NCI-H1092 treated with DMSO at 0.1 percent for 48 hours (cell line): ENCODE measurements around the gene ALG13.
"Not testable (repeated sequence)": the region's sequence is repeated elsewhere in the genome, so short reads cannot be mapped to it uniquely, and the experiment has no call there.

Source experiments
- DNase-seq: peaks from one replicate; lab custom pipeline; 2025; lab: John Stamatoyannopoulos, UW

The ALG13 gene

GRCh38 chrX:111680988-111681779 lies at the start of gene ALG13:
Gene ALG13 (plus strand): TSS chrX:111681170. CDS start chrX:111681219, 49 bp downstream.
- DNase-seq, result peak; percentile 92

- DNase-seq, result no peak
Measured at GRCh38 chrX:111634823-111635729, 45.9 kb upstream of the ALG13 start.

- no peak for DNase-seq
Measured at GRCh38 chrX:111641969-111642368, 39.0 kb upstream of the ALG13 start.

- not testable (repeated sequence) for DNase-seq
Measured at GRCh38 chrX:111645165-111645564, 35.8 kb upstream of the ALG13 start.

GRCh38 chrX:111645607-111646006 lies 35.4 kb upstream of the ALG13 start:
- DNase-seq, result no peak

GRCh38 chrX:111646515-111646914 lies 34.5 kb upstream of the ALG13 start:
- DNase-seq, result no peak

GRCh38 chrX:111648802-111649201 lies 32.2 kb upstream of the ALG13 start:
- no peak for DNase-seq

GRCh38 chrX:111649638-111650037 lies 31.3 kb upstream of the ALG13 start:
- DNase-seq, result no peak

- no peak for DNase-seq
Measured at GRCh38 chrX:111650845-111651244, 30.1 kb upstream of the ALG13 start.

- DNase-seq, result no peak
Measured at GRCh38 chrX:111652719-111653118, 28.3 kb upstream of the ALG13 start.

- no peak for DNase-seq
Measured at GRCh38 chrX:111661241-111661640, 19.7 kb upstream of the ALG13 start.

- DNase-seq, result no peak
Measured at GRCh38 chrX:111662292-111662691, 18.7 kb upstream of the ALG13 start.

GRCh38 chrX:111671668-111672067 lies 9.3 kb upstream of the ALG13 start:
- no peak for DNase-seq

- no peak for DNase-seq
Measured at GRCh38 chrX:111687305-111687704, 6.3 kb downstream of the ALG13 start.

GRCh38 chrX:111695297-111695880 lies 14.4 kb downstream of the ALG13 start:
- no peak for DNase-seq

- no peak for DNase-seq
Measured at GRCh38 chrX:111719426-111720210, 38.6 kb downstream of the ALG13 start.

- DNase-seq, result no peak
Measured at GRCh38 chrX:111728096-111728495, 47.1 kb downstream of the ALG13 start.

- DNase-seq, result no peak
Measured at GRCh38 chrX:111731351-111731750, 50.4 kb downstream of the ALG13 start.

- no peak for DNase-seq
Measured at GRCh38 chrX:111736571-111736970, 55.6 kb downstream of the ALG13 start.

GRCh38 chrX:111742018-111742417 lies 61.0 kb downstream of the ALG13 start:
- no peak for DNase-seq

- no peak for DNase-seq
Measured at GRCh38 chrX:111743316-111743715, 62.3 kb downstream of the ALG13 start.

- no peak for DNase-seq
Measured at GRCh38 chrX:111756486-111756885, 75.5 kb downstream of the ALG13 start.
